HFF-Myc (cell line): ENCODE measurements around the gene UBE2E1.
"Not testable (repeated sequence)": the region's sequence is repeated elsewhere in the genome, so short reads cannot be mapped to it uniquely, and the experiment has no call there.

Experiments
- DNase-seq: peaks from one replicate; pipeline ENCODE4 v3.0.0-alpha.2; 2011; ENCODE audit warnings: low read depth; ENCODE audit errors: extremely low read depth
- H3K4me3 ChIP-seq: replicated peaks from 2 replicates; pipeline ENCODE4 v1.5.1; 2011; ENCODE audit warnings: low read depth, mild to moderate bottlenecking, control low read depth, low read length
- TF ChIP-seq, protein P1 (sequence below): IDR thresholded peaks from 2 replicates; pipeline ENCODE4 v1.5.1; 2012; ENCODE audit warnings: mild to moderate bottlenecking, low read depth, low read length, control low read depth; ENCODE audit errors: missing control alignments

The UBE2E1 gene

GRCh38 chr3:23867838-23868237 lies 62.1 kb downstream of the UBE2E1 start:
- DNase-seq = no peak
- no peak overlapping the region for H3K4me3 ChIP-seq
- TF ChIP-seq, protein P1, sequence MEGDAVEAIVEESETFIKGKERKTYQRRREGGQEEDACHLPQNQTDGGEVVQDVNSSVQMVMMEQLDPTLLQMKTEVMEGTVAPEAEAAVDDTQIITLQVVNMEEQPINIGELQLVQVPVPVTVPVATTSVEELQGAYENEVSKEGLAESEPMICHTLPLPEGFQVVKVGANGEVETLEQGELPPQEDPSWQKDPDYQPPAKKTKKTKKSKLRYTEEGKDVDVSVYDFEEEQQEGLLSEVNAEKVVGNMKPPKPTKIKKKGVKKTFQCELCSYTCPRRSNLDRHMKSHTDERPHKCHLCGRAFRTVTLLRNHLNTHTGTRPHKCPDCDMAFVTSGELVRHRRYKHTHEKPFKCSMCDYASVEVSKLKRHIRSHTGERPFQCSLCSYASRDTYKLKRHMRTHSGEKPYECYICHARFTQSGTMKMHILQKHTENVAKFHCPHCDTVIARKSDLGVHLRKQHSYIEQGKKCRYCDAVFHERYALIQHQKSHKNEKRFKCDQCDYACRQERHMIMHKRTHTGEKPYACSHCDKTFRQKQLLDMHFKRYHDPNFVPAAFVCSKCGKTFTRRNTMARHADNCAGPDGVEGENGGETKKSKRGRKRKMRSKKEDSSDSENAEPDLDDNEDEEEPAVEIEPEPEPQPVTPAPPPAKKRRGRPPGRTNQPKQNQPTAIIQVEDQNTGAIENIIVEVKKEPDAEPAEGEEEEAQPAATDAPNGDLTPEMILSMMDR = no peak

- no peak for DNase-seq
- no peak overlapping the region for H3K4me3 ChIP-seq
- TF ChIP-seq, protein P1 = no peak
Observed at GRCh38 chr3:23869977-23870662, 64.4 kb downstream of the UBE2E1 start.

DNA sequence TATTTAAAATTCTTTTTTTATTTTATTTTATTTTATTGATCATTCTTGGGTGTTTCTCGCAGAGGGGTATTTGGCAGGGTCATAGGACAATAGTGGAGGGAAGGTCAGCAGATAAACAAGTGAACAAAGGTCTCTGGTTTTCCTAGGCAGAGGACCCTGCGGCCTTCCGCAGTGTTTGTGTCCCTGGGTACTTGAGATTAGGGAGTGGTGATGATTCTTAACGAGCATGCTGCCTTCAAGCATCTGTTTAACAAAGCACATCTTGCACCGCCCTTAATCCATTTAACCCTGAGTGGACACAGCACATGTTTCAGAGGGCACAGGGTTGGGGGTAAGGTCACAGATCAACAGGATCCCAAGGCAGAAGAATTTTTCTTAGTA lies 64.9 kb downstream of the UBE2E1 start:
- DNase-seq, H3K4me3 ChIP-seq: not testable (repeated sequence)

DNA sequence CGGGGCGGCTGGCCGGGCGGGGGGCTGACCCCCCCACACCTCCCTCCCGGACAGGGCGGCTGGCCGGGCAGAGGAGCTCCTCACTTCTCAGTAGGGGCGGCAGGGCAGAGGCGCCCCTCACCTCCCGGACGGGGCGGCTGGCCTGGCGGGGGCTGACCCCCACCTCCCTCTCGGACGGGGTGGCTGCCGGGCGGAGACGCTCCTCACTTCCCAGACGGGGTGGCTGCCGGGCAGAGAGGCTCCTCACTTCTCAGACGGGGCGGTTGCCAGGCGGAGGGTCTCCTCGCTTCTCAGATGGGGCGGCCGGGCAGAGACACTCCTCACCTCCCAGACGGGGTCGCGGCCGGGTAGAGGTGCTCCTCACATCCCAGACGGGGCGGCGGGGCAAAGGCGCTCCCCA lies 65.6 kb downstream of the UBE2E1 start:
- H3K4me3 ChIP-seq, DNase-seq: not testable (repeated sequence)

DNA sequence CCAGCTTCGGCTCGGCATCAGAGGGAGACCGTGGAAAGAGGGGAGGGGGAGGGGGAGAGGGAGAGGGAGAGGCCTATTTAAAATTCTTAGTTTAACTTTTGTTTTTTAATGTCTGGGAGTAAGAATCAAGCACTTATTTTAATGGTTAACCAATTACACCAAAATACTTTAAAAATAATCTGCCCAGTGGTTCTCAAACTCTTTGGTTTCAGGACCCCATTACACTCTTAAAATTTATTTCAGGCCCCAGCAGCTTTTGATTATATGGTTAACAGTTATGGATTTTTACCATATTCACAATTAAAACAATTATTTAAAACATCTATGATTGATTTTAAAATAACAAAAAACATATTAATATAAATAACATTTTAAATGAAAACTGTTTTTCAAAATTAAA lies 66.6 kb downstream of the UBE2E1 start:
- TF ChIP-seq, protein P1 = no peak
- no peak overlapping the region for H3K4me3 ChIP-seq
- DNase-seq = no peak

- DNase-seq = no peak
- TF ChIP-seq, protein P1 = no peak
- no peak overlapping the region for H3K4me3 ChIP-seq
Observed at GRCh38 chr3:23873941-23874340, 68.2 kb downstream of the UBE2E1 start.

- no peak for DNase-seq
- H3K4me3 ChIP-seq = no peak overlapping the region
- TF ChIP-seq, protein P1 = no peak
Observed at GRCh38 chr3:23874359-23875112, 68.8 kb downstream of the UBE2E1 start.

DNA sequence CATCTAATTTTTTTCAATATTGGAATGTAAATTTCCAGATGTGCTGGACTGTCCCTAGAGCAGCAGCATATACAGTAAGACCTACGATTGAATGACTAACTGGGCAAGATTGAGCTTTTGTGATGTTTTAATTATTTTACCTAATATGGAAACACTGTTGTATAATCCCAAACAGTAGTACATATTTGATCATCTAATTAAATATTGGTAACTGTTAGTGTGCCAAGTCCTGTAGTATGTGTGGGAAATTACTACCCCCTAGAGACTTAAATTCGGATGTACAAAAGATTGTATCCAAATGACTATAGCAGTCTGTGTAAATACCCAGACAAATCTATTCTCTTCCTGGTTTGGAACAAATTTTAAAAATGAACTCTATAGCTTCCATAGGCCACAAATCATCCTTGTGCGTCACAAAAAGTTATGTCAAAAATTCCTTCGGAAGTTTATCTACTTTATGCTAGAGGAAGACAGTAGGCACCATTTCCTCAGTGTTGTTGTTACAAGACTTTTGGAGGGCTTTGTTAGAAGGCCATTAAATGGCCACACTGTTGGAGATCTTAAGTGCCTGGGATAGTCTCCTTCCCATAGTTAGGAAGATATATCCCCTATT lies 69.5 kb downstream of the UBE2E1 start:
- no peak overlapping the region for H3K4me3 ChIP-seq
- no peak for DNase-seq
- TF ChIP-seq, protein P1 = no peak
